Measurements from ENCODE around the gene REXO1.
A peak's percentile ranks its signal among the peaks of the same experiment; 100 is the strongest.
"Not testable (repeated sequence)": the region's sequence is repeated elsewhere in the genome, so short reads cannot be mapped to it uniquely, and the experiment has no call there.

The REXO1 gene, protein sequence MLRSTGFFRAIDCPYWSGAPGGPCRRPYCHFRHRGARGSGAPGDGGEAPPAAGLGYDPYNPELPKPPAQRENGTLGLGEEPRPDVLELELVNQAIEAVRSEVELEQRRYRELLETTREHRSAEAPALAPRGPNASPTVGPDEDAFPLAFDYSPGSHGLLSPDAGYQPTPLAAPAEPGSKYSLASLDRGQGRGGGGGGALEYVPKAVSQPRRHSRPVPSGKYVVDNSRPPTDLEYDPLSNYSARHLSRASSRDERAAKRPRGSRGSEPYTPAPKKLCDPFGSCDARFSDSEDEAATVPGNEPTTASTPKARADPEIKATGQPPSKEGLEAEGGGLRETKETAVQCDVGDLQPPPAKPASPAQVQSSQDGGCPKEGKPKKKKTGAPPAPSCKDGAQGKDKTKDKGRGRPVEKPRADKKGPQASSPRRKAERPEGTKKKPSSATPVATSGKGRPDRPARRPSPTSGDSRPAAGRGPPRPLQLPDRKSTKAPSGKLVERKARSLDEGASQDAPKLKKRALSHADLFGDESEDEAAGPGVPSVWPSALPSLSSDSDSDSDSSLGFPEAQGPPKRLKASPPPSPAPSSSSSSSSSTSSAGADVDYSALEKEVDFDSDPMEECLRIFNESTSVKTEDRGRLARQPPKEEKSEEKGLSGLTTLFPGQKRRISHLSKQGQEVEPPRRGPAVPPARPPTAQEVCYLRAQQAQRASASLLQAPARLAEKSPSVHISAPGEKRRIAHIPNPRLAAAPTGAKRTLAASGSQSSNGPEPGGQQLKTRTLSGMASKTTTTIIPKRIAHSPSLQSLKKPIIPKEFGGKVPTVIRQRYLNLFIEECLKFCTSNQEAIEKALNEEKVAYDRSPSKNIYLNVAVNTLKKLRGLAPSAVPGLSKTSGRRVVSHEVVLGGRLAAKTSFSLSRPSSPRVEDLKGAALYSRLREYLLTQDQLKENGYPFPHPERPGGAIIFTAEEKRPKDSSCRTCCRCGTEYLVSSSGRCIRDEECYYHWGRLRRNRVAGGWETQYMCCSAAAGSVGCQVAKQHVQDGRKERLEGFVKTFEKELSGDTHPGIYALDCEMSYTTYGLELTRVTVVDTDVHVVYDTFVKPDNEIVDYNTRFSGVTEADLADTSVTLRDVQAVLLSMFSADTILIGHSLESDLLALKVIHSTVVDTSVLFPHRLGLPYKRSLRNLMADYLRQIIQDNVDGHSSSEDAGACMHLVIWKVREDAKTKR

DNA sequence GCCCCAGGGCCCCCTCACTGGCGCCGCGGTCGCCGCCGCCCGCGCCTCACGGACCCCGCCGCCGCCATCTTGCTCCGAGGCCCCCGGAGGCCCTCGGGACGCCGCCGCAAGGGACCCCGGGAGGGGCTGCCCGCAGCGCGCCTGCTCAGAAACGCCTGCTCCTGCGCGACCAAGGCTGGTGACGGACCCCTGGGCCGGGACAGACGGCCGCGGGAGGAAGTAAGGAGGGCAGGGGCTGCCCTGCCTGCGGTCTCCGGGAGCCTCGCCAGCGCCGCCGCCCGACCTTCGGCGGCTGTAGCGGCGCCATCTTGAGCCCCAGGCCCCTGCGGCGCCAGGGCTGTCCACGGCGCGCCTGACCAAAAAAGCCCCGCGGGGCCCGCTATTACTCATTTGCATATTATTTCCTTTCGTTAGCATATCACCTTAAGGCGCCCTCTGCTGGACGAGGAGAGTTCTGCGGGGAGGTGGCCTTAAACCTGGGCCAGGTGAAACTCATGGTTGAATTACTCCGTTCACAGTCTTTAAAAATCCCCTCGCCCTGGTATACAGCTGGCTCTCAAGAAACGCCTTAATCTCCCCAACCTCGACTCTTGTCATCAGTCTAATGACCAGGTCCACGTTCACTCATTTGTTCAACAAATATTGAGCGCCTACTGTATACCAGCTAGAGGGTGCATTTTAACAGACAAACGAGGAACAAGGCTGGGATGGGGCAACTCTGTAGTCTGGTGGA, at the start of gene REXO1:
TSS of gene REXO1 (minus strand) at position 85 of the 733 bp plus-strand sequence. CDS start 125 bp downstream, outside the sequence.
- peaks cover 45 to 87% of the 10 kb centered on the region in 2 donors for H3K4me1 Mint-ChIP-seq
- peak within 1 kb of the TSS; percentile 98 for H3K27ac Mint-ChIP-seq
- peaks cover 20 to 36% of the 10 kb centered on the region in 2 donors for H3K36me3 Mint-ChIP-seq
- H3K27me3 Mint-ChIP-seq: no peaks in the 10 kb centered on the region
- ATAC-seq (replicated peaks) (peak; percentile 78 to 84), DNase-seq (peak; percentile 96)
- no peaks in the 10 kb centered on the region for H3K9me3 Mint-ChIP-seq
- peak within 1 kb of the TSS; percentile 91 to 95 for H3K4me3 Mint-ChIP-seq

GRCh38 chr19:1896508-1896907, 48.2 kb upstream of the REXO1 start:
- H3K27ac Mint-ChIP-seq: peak overlapping the region; percentile 99
- peaks cover 0 to 3% of the 10 kb centered on the region in 2 donors for H3K36me3 Mint-ChIP-seq
- peak overlapping the region; percentile 32 to 96 for H3K4me3 Mint-ChIP-seq
- peaks cover 10 to 55% of the 10 kb centered on the region in 2 donors for H3K4me1 Mint-ChIP-seq
- no peaks in the 10 kb centered on the region for H3K27me3 Mint-ChIP-seq
- no peak for DNase-seq
- no peaks in the 10 kb centered on the region for H3K9me3 Mint-ChIP-seq
- no peak for ATAC-seq (replicated peaks)

DNA sequence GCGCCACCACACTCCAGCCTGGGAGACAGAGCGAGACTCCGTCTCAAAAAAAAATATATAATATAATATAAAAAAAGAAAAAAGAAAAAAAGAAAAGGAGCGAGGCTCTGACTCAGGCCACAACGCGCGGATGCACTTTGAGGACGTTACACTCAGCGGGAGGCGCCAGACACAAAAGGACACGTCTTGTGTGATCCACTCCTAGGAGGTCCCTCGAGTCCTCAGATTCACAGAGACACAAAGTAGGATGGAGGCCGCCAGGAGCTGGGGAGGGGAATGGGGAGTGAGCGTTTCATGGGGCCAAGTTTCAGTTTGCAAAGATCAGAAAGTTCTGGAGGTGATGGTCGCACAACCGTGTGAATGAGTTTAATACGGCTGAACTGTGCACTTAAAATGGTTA, 45.5 kb upstream of the REXO1 start:
- no peaks in the 10 kb centered on the region for H3K9me3 Mint-ChIP-seq
- H3K36me3 Mint-ChIP-seq: peaks cover 0 to 3% of the 10 kb centered on the region in 2 donors
- no peak overlapping the region for H3K27ac Mint-ChIP-seq
- H3K4me1 Mint-ChIP-seq: peaks cover 10 to 51% of the 10 kb centered on the region in 2 donors
- ATAC-seq (replicated peaks) (no peak), DNase-seq (no peak)
- no peaks in the 10 kb centered on the region for H3K27me3 Mint-ChIP-seq
- H3K4me3 Mint-ChIP-seq: no peak overlapping the region

DNA sequence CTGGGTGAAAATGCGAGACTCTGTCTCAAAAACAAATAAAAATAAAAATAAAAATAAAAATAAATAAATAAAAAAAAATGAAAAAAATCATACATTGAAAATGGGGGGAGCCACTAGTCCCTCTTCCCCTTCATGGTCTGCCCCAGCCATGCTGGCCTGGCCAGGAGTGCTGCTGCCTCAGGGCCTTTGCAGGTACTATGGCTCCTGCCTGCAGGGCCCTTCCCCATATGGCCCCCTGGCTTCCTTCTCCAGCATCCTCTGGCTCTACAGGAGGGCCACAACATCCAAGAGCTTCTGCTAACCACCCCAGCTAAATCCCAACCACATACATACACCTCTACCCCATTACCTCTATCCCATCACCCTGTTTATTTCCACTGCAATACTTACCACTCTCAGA, 41.6 kb upstream of the REXO1 start:
- Mint-ChIP-seq H3K4me3 (no peak overlapping the region), H3K9me3 (no peaks in the 10 kb centered on the region), H3K36me3 (no peaks in the 10 kb centered on the region), H3K27ac (no peak overlapping the region), H3K4me1 (peaks cover 10 to 21% of the 10 kb centered on the region in 2 donors), H3K27me3 (no peaks in the 10 kb centered on the region)
- ATAC-seq (replicated peaks): no peak
- no peak for DNase-seq

GRCh38 chr19:1888385-1888784, 40.1 kb upstream of the REXO1 start:
- Mint-ChIP-seq H3K4me1 (peaks cover 19 to 27% of the 10 kb centered on the region in 2 donors), H3K9me3 (no peaks in the 10 kb centered on the region), H3K36me3 (peaks cover 4 to 5% of the 10 kb centered on the region in 2 donors), H3K27ac (peak overlapping the region; percentile 47), H3K4me3 (no peak overlapping the region), H3K27me3 (no peaks in the 10 kb centered on the region)
- DNase-seq: no peak
- no peak for ATAC-seq (replicated peaks)

DNA sequence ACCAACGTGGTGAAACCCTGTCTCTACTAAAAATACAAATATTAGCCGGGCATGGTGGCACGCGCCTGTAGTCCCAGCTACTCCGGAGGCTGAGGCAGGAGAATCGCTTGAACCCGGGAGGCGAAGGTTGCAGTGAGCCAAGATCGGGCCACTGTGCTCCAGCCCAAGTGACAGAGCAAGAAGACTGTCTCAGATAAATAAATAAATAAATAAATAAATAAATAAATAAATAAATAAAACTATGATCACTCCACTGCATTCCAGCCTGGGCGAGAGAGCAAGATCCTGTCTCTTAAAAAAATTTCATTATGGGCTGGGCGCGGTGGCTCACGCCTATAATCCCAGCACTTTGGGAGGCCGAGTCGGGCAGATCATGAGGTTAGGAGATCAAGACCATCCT, 38.1 kb upstream of the REXO1 start:
- not testable (repeated sequence) for H3K36me3 Mint-ChIP-seq; ATAC-seq (replicated peaks); H3K4me3 Mint-ChIP-seq; DNase-seq; H3K27me3 Mint-ChIP-seq; H3K9me3 Mint-ChIP-seq
- Mint-ChIP-seq H3K27ac (peak overlapping the region; percentile 32), H3K4me1 (peaks cover 34 to 38% of the 10 kb centered on the region in 2 donors)

- H3K27me3 Mint-ChIP-seq, H3K36me3 Mint-ChIP-seq, H3K9me3 Mint-ChIP-seq: not testable (repeated sequence)
- ATAC-seq (replicated peaks) (peak; percentile 96 to 98), DNase-seq (peak; percentile 86)
- H3K4me1 Mint-ChIP-seq: peaks cover 34 to 38% of the 10 kb centered on the region in 2 donors
- H3K4me3 Mint-ChIP-seq: peak within 1 kb of the TSS; percentile 95 to 98
- H3K27ac Mint-ChIP-seq: peak within 1 kb of the TSS; percentile 92
Observed at GRCh38 chr19:1885398-1886119, 37.3 kb upstream of the REXO1 start, which contains the start of gene ABHD17A. ABHD17A (minus strand) TSS chr19:1885496; CDS start chr19:1881566, 3,930 bp downstream.

- H3K27me3 Mint-ChIP-seq: no peaks in the 10 kb centered on the region
- DNase-seq (no peak), ATAC-seq (replicated peaks) (peak; percentile 31 to 35)
Observed at GRCh38 chr19:1884719-1885334, 36.5 kb upstream of the REXO1 start.

DNA sequence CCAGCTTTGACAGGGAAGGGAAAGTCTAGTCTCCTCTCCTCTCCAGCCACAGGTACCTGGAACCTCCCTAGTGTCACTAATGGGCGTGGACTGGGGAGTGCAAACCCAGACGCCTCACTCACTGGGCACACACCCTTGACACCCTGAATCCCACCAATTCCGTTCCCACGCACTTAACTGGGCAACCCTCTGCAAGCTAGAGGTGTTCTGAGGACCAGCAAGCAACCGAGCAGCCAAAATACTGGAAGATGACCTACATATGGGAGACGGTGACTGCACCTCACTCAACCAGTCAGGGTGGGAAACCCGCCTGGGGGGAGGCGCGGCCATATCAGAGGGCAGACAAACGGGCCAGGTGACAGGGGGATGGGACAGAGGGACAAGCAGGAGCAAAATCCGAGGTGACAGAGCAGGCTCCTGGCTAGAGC, 36.0 kb upstream of the REXO1 start:
- Mint-ChIP-seq H3K9me3 (no peaks in the 10 kb centered on the region), H3K36me3 (peaks cover 4 to 8% of the 10 kb centered on the region in 2 donors), H3K27me3 (no peaks in the 10 kb centered on the region), H3K4me1 (peaks cover 34 to 38% of the 10 kb centered on the region in 2 donors), H3K27ac (peak overlapping the region; percentile 92), H3K4me3 (peak overlapping the region; percentile 95 to 98)
- peak in 1 of 2 donors; percentile 17 for ATAC-seq (replicated peaks)
- no peak for DNase-seq

More at GRCh38 chr19:1884719-1885334, 36.5 kb upstream of the REXO1 start:
- Mint-ChIP-seq H3K27ac (peak overlapping the region; percentile 92), H3K36me3 (peaks cover 4 to 8% of the 10 kb centered on the region in 2 donors), H3K4me1 (peaks cover 34 to 38% of the 10 kb centered on the region in 2 donors), H3K9me3 (no peaks in the 10 kb centered on the region), H3K4me3 (peak overlapping the region; percentile 95 to 98)

DNA sequence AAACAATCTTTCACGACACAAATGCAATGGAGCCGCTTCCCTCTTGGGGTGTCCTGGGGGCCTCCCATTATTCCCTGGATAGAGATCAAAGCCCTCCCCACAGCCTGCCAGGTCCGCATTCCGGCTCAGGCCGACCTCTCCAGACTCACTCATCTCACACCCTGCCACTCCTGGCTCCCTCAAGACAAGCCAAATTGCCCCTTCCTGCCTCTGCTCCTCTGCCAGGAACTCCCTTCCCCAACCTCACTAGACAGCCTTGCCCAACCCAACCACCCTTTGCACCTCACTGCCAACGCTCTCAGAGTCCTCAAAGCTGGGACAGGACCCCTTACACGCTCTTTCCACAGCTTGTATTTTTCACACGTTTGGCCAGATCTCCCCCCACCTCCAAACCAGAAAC, 35.5 kb upstream of the REXO1 start:
- peak overlapping the region; percentile 92 for H3K27ac Mint-ChIP-seq

DNA sequence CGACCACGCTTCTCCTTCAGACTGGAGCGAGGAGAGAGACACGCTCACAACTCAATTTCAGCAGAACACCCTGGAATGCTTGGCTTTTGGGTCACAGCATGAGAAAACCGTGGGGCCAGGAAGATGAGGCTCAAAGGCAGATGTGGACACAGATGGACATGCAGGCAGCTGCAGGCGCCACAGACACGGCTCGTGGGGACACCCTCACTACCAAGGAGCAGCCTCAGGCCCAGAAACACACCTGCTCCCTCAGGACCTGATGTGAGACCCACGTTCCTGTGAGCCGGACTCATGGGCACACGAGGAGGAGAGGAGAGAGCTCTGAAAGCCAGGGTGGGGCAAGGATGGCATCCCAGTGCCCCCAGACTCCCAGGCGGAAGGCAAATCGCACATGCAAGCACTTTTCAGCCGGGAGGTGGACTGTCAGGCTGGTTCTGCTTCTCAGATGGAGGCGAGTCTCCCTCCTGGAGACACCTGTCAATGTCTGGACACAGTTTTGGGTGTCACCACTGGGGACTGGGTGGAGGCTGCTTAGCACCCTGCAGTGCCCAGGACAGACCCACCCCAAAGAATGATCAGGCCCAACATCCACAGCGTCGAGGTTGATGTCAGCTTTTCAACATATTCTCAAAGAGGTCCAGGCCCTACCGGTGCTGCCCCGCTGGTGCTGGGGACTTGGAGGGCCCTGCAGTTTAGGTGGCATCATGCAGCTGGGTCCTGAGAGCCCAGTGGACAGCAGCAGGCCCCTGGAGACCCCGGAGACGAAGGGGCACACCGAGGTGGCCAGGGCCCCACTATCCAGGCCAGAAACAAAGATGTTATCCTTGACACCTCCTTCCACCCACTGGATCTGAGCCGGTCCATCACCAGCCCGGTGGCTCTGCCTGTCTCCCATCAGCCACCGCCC, 34.8 kb upstream of the REXO1 start:
- Mint-ChIP-seq H3K27me3 (no peaks in the 10 kb centered on the region), H3K4me3 (peak overlapping the region; percentile 95 to 98), H3K27ac (peak overlapping the region; percentile 92), H3K4me1 (peaks cover 34 to 38% of the 10 kb centered on the region in 2 donors), H3K36me3 (peaks cover 9 to 11% of the 10 kb centered on the region in 2 donors), H3K9me3 (no peaks in the 10 kb centered on the region)
- ATAC-seq (replicated peaks) (no peak), DNase-seq (no peak)

More for the DNA sequence above, 35.5 kb upstream of the REXO1 start:
- no peak for ATAC-seq (replicated peaks)
- H3K9me3 Mint-ChIP-seq: no peaks in the 10 kb centered on the region
- DNase-seq: no peak
- peaks cover 4 to 8% of the 10 kb centered on the region in 2 donors for H3K36me3 Mint-ChIP-seq
- H3K4me1 Mint-ChIP-seq: peaks cover 34 to 38% of the 10 kb centered on the region in 2 donors
- no peaks in the 10 kb centered on the region for H3K27me3 Mint-ChIP-seq
- H3K4me3 Mint-ChIP-seq: peak overlapping the region; percentile 95 to 98
